ENCODE measurements around the gene CACNA2D4.

CACNA2D4 gene

GRCh38 chr12:1886396-1887008, 31.9 kb downstream of the CACNA2D4 start:
- DNase-seq (ENCODE audit: low read depth, low spot score): no peak

GRCh38 chr12:1885599-1886245, 32.7 kb downstream of the CACNA2D4 start:
- DNase-seq (ENCODE audit: low read depth, low spot score): no peak

- no peak for DNase-seq (ENCODE audit: low read depth, low spot score)
Measured at GRCh38 chr12:1885082-1885596, 33.3 kb downstream of the CACNA2D4 start.

- no peak for DNase-seq (ENCODE audit: low read depth, low spot score)
Measured at GRCh38 chr12:1884651-1885050, 33.8 kb downstream of the CACNA2D4 start.

- DNase-seq (ENCODE audit: low read depth, low spot score): no peak
Measured at GRCh38 chr12:1883513-1883912, 34.9 kb downstream of the CACNA2D4 start.

GRCh38 chr12:1882850-1883470, 35.5 kb downstream of the CACNA2D4 start:
- DNase-seq (ENCODE audit: low read depth, low spot score): no peak

GRCh38 chr12:1882405-1882804, 36.0 kb downstream of the CACNA2D4 start:
- no peak for DNase-seq (ENCODE audit: low read depth, low spot score)

- no peak for DNase-seq (ENCODE audit: low read depth, low spot score)
Measured at GRCh38 chr12:1881936-1882335, 36.5 kb downstream of the CACNA2D4 start.

- no peak for DNase-seq (ENCODE audit: low read depth, low spot score)
Measured at GRCh38 chr12:1881301-1881700, 37.2 kb downstream of the CACNA2D4 start.

- no peak for DNase-seq (ENCODE audit: low read depth, low spot score)
Measured at GRCh38 chr12:1880876-1881275, 37.6 kb downstream of the CACNA2D4 start.

GRCh38 chr12:1880153-1880845, 38.2 kb downstream of the CACNA2D4 start:
- no peak for DNase-seq (ENCODE audit: low read depth, low spot score)

- DNase-seq (ENCODE audit: low read depth, low spot score): no peak
Measured at GRCh38 chr12:1879633-1880032, 38.8 kb downstream of the CACNA2D4 start.

- no peak for DNase-seq (ENCODE audit: low read depth, low spot score)
Measured at GRCh38 chr12:1878695-1879094, 39.8 kb downstream of the CACNA2D4 start.

GRCh38 chr12:1878214-1878613, 40.2 kb downstream of the CACNA2D4 start:
- DNase-seq (ENCODE audit: low read depth, low spot score): no peak

GRCh38 chr12:1877169-1877878, 41.1 kb downstream of the CACNA2D4 start:
- no peak for DNase-seq (ENCODE audit: low read depth, low spot score)

- no peak for DNase-seq (ENCODE audit: low read depth, low spot score)
Measured at GRCh38 chr12:1876086-1876485, 42.4 kb downstream of the CACNA2D4 start.

- no peak for DNase-seq (ENCODE audit: low read depth, low spot score)
Measured at GRCh38 chr12:1875608-1876007, 42.8 kb downstream of the CACNA2D4 start.

GRCh38 chr12:1873531-1874510, 44.6 kb downstream of the CACNA2D4 start:
- no peak for DNase-seq (ENCODE audit: low read depth, low spot score)

- DNase-seq (ENCODE audit: low read depth, low spot score): no peak
Measured at GRCh38 chr12:1872448-1872847, 46.0 kb downstream of the CACNA2D4 start.

GRCh38 chr12:1872001-1872400, 46.5 kb downstream of the CACNA2D4 start:
- DNase-seq (ENCODE audit: low read depth, low spot score): no peak

Data from brain pericyte (primary cell).